HepG2 (cell line): Measurements from ENCODE around the gene FIBCD1. TPM values are rescaled to one million over a fixed set of nuclear protein-coding genes. Genes with fewer than 3 reads are reported as not detected.

Source experiments
- ATAC-seq: fragments of 200-7000 bp; cut with Tn5 transposase; 3 replicates; pipeline ENCODE4 v1.9.1; 2020; ENCODE audit warnings: mild to moderate bottlenecking, moderate library complexity
- BruUV-seq: library from RNA; stranded (reverse); fragments of 400-500 nt; replicated peaks from 2 replicates; lab custom pipeline; 2021; lab: Mats Ljungman, UMichigan
- CTCF ChIA-PET: fragments of 300-600 bp; formaldehyde crosslinking; extraction: SDS; loops from one replicate; lab custom pipeline; 2021; ENCODE audit warnings: low total read pairs, inconsistent platforms, low intra/inter-chr PET ratio; lab: Yijun Ruan, JAX
- POLR2A ChIA-PET: fragments of 350-600 bp; sonication (Branson Sonifier 250); formaldehyde crosslinking; loops from one replicate; lab custom pipeline; 2020; ENCODE audit warnings: antibody characterized with exemption, inconsistent platforms; lab: Yijun Ruan, JAX
- DNase-seq: peaks from one replicate; pipeline ENCODE4 v3.0.0-alpha.2; 2015; ENCODE audit warnings: low spot score
- FAIRE-seq: peaks from 3 replicates; lab custom pipeline; 2011; peaks lifted over from hg19 to GRCh38; lab: Jason Lieb, UNC
- H2AFZ ChIP-seq: one replicate; pipeline ENCODE4 v1.6.1; 2011; ENCODE audit warnings: low read length, inconsistent platforms
- H3K27ac ChIP-seq: fragments of 300-600 bp; 3 replicates; pipeline ENCODE4 v1.8.0; 2011; ENCODE audit warnings: mixed run types, mild to moderate bottlenecking, mixed read lengths, low read length, inconsistent platforms; ENCODE audit not compliant: insufficient read depth; ENCODE audit errors: extremely low read length
- H3K27me3 ChIP-seq, 2 experiments: fragments of 200-600 bp in 1 of 2; 2 replicates in 1 of 2; 3 replicates in 1 of 2; pipeline versions ENCODE4 v1.6.0 to v1.8.0; 2011; ENCODE audit warnings: low read length in 2 of 2, mild to moderate bottlenecking in 2 of 2, moderate library complexity in 2 of 2, inconsistent platforms in 1 of 2; ENCODE audit not compliant: insufficient read depth in 2 of 2, control insufficient read depth in 1 of 2
- H3K36me3 ChIP-seq, 2 experiments: fragments of 200-600 bp in 1 of 2; replicated peaks in 1 of 2; 2 replicates in 1 of 2; 3 replicates in 1 of 2; pipeline versions ENCODE4 v1.5.1 to v1.8.0; 2011; ENCODE audit warnings: low read length in 2 of 2, inconsistent platforms in 1 of 2; ENCODE audit not compliant: insufficient read depth in 2 of 2, control insufficient read depth in 1 of 2
- H3K4me1 ChIP-seq: 2 replicates; pipeline ENCODE4 v1.5.1; 2012; ENCODE audit warnings: low read length, inconsistent platforms; ENCODE audit not compliant: insufficient read depth
- H3K4me2 ChIP-seq: 2 replicates; pipeline ENCODE4 v1.6.0; 2011; ENCODE audit warnings: low read depth, low read length, inconsistent platforms
- H3K4me3 ChIP-seq, 3 experiments: fragments of 200-600 bp in 1 of 3; sonication (generic), shearing (Covaris generic) in 1 of 3; replicated peaks in 1 of 3; 2 replicates each; pipeline ENCODE4 v1.5.1; 2011 to 2016; ENCODE audit warnings: low read length in 3 of 3, inconsistent platforms in 2 of 3, low read depth in 2 of 3, mild to moderate bottlenecking in 2 of 3, control low read depth in 1 of 3, mixed read lengths in 1 of 3; ENCODE audit not compliant: insufficient read depth in 1 of 3
- H3K79me2 ChIP-seq: one replicate; pipeline ENCODE4 v1.6.1; 2011; ENCODE audit warnings: low read length, inconsistent platforms; ENCODE audit not compliant: insufficient read depth
- H3K9ac ChIP-seq: 2 replicates; pipeline ENCODE4 v1.6.0; 2011; ENCODE audit warnings: mild to moderate bottlenecking, low read depth, low read length, inconsistent platforms; ENCODE audit not compliant: insufficient read depth
- H3K9me3 ChIP-seq: 2 replicates; pipeline ENCODE4 v1.5.1; 2012; ENCODE audit warnings: mild to moderate bottlenecking, low read length
- H4K20me1 ChIP-seq: 2 replicates; pipeline ENCODE4 v1.6.0; 2011; ENCODE audit warnings: inconsistent platforms, mild to moderate bottlenecking, low read length, moderate library complexity; ENCODE audit not compliant: insufficient read depth
- MAFF ChIP-seq: IDR thresholded peaks from 2 replicates; pipeline ENCODE4 v1.6.1; 2011; ENCODE audit warnings: low read depth, low read length, improper control_type of control experiment
- MAFK ChIP-seq, 2 experiments: IDR thresholded peaks in 1 of 2; conservative IDR thresholded peaks in 1 of 2; 2 replicates each; pipeline ENCODE4 v1.6.1; 2011; ENCODE audit warnings: improper control_type of control experiment in 2 of 2, low read length in 2 of 2
- STAT6 ChIP-seq: sonication (generic); formaldehyde crosslinking; IDR thresholded peaks from 2 replicates; pipeline ENCODE4 v1.4.0; 2020; ENCODE audit warnings: missing genetic modification reagents, mild to moderate bottlenecking, borderline replicate concordance
- ZNF253 ChIP-seq: sonication (generic); formaldehyde crosslinking; IDR thresholded peaks from 2 replicates; pipeline ENCODE4 v1.8.0; 2022; ENCODE audit warnings: mild to moderate bottlenecking, missing genetic modification reagents, borderline replicate concordance
- ZNF629 ChIP-seq: sonication (generic); formaldehyde crosslinking; conservative IDR thresholded peaks from 2 replicates; pipeline ENCODE4 v1.5.0; 2020; ENCODE audit warnings: missing genetic modification reagents
- ZNF761 ChIP-seq: sonication (generic); formaldehyde crosslinking; conservative IDR thresholded peaks from 2 replicates; pipeline ENCODE4 v1.4.0; 2020; ENCODE audit warnings: mild to moderate bottlenecking, missing genetic modification reagents
- WGBS: methylation state at CpG from one replicate; pipeline ENCODE4 v1.1.6; 2017; ENCODE audit warnings: low lambda C conversion rate; 5-methylcytosine and 5-hydroxymethylcytosine counted together
- in situ Hi-C: cut with HindIII; loops from 2 replicates; pipeline ENCODE4 v1.10.0; 2017; ENCODE audit warnings: low pct_unique_long_range_greater_than_20kb; ENCODE audit not compliant: extremely low pct_ligation_motif_present
- intact Hi-C: fragments of 100-400 bp; cut with micrococcal nuclease; formaldehyde crosslinking; loops from one replicate; pipeline ENCODE4 v1.10.0; 2022; ENCODE audit not compliant: unreplicated experiment
- polyA plus RNA-seq, 8 experiments: library from polyadenylated mRNA; depleted of rRNA in 3 of 8; stranded (reverse) in 7 of 8; unstranded in 1 of 8; fragments of >200 nt; fragmentation: Illumina TruSeq in 4 of 8; extraction: Trizol in 4 of 8; gene quantifications; 2 replicates each; pipeline versions ENCODE4 v1.2.1 to v1.2.3, GENCODE V29; 2011 to 2016; ENCODE audit warnings: low read depth in 4 of 8, missing spikeins in 1 of 8, mixed read lengths in 1 of 8; ENCODE audit not compliant: insufficient read depth in 1 of 8
- total RNA-seq, 5 experiments: library from RNA; depleted of rRNA; stranded (reverse); fragments of >200 nt; fragmentation: Illumina TruSeq; extraction: Trizol; gene quantifications; 2 replicates each; pipeline ENCODE4 v1.2.3, GENCODE V29; 2016; ENCODE audit warnings: low read depth in 1 of 5

FIBCD1 gene
- total and polyA plus RNA-seq, 2 of the 13 experiments (the other 11 are each of a cell fraction or from before 2014, with no cell fraction given) = 0.55 to 0.89 TPM

- TF ChIP-seq ZNF629 (CRISPR knock-in tag) = no peak
- TF ChIP-seq ZNF761 (CRISPR knock-in tag) = no peak
- TF ChIP-seq ZNF253 = no peak
These were observed 78.4 kb downstream of the FIBCD1 start (continued) for GRCh38 chr9:130860458-130861316.

- intact Hi-C loops (no loop called here), in situ Hi-C loops (no loop called here)
- Histone ChIP-seq H3K79me2 (no peaks in the 10 kb centered on the region), H3K4me3 (no peak overlapping the region), H3K9ac (no peak overlapping the region), H3K4me1 (peaks cover 4% of the 10 kb centered on the region), H4K20me1 (peaks cover 6% of the 10 kb centered on the region; the same call in 1 of the 2 replicates), H3K27ac (no peak overlapping the region), H3K36me3 (peaks cover 26 to 80% of the 10 kb centered on the region in 2 experiments), H3K9me3 (no peaks in the 10 kb centered on the region), H3K27me3 (no peaks in the 10 kb centered on the region), H2AFZ (no peak overlapping the region), H3K4me2 (no peak overlapping the region)
- DNase-seq = no peak
- ATAC-seq = no peak
- CTCF ChIA-PET = no interaction called here
- TF ChIP-seq STAT6 (CRISPR knock-in tag) (no peak), MAFF (peak; percentile 54; the same call in 1 of the 2 replicates), MAFK (conservative IDR thresholded peaks at IDR 0.05 in 1 of 2, IDR thresholded peaks at IDR 0.05 in 1 of 2; ENCODE audit: low read length in 2 of 2) (peak; percentile 33 to 41; a peak in 3 of 4 replicates)
- BruUV-seq = no TSS peak
- POLR2A ChIA-PET = no interaction called here
- FAIRE-seq = no peak
- 92% methylated on average over 19 of the region's 20 CpGs for WGBS
These were observed 80.0 kb downstream of the FIBCD1 start for GRCh38 chr9:130858739-130859705.
